NAMALWA (cell line): ENCODE results near the gene BTBD16.

Experiments used
- DNase-seq: peaks from one replicate; pipeline ENCODE4 v3.0.0-alpha.2; 2015; ENCODE audit warnings: low spot score

The BTBD16 gene

DNA sequence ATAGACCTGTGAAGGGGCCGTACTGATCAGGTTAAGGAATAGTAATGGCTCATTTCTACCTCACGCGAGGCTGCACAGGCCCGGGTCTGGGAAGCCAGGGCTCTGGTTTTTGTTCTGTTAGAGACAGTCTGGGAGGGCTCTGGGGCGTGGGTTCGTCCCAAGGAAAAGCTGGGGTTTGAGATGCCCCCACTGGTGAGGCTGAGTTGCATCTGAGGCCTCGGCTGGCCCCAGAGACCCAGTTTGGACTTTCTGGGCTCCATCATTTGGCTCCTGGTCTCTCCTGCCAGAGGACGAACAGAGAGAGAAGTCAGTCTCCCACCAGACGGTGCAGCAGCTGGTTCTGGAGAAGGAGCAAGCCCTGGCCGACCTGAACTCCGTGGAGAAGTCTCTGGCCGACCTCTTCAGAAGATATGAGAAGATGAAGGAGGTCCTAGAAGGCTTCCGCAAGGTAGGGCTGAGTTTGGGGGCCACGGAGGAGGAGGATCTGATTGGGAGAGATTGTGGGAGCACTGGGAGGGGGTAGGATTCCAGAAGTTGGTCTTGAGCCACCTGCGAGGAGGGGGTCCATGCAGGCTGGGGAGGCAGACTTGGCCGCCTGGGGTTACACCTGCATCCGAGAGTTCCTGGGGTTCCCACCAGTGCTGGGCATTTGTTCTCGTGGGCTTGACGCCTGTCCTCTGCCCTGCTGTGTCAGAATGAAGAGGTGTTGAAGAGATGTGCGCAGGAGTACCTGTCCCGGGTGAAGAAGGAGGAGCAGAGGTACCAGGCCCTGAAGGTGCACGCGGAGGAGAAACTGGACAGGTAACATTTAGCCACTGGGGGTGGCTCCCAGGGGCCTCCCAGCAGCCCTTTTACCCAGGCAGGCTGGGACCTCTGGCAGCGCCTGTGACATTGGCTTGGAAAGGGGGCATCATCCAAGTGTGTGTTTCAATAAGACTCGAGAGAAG is 22.5 kb upstream of the BTBD16 start:
- no peak for DNase-seq

DNA sequence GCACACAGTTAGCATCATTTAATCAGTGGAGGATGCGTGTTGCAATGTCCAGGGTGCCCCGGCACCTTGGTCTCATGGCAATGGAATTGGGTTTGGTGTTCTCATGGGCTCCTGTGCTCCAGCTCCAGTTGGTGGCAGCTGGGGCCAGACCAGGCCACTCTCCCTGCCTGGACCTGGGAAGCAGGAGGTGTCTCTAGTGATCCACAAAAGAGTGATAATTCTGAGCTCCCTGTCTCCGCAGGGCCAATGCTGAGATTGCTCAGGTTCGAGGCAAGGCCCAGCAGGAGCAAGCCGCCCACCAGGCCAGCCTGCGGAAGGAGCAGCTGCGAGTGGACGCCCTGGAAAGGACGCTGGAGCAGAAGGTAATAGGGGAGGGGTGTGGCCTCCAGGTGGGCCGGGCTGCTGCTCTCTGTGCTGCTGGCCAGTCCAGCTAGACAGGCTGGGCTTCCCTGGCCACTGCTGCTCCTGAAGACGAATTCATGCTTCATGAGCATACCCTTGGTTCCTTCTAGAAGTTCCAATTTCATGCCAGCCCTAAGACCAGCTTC is 21.7 kb upstream of the BTBD16 start:
- DNase-seq: no peak

DNA sequence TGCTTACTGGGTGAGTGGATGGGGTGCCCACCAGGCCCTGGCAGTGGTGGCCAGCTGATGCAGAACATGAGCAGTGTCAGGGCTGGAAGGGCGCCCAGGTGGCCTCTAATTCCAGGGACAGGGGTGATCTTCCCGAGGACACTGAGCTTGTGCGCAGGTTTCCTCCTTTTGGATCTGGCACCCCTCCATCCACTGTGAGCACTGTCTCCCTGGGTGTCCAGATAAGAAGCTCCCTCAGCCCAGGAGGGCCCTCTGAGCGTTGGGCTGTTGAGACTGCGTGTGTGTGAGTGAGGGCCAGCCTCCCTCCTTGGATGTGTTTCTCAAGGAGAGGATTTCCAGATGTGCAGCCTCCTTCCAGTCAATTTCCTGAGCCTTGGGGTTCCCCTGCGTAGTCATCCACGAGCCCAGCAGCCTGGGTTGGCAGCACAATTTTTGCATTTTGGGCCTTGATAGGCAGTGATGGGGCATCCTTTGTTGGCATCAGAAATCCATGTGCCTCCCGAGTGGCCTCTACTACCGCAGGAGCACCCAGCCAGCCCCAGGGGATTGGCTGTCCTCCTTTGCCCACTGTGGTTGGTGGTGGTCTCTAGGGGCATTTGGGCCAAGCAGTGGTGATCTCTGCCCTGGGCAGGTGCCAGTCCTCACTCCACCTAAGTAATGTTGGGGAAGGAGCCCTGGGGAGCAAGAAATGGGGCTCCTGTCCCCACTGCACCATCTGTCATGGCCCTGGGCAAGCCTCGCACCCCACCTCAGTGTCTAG is 20.9 kb upstream of the BTBD16 start:
- DNase-seq: no peak

DNA sequence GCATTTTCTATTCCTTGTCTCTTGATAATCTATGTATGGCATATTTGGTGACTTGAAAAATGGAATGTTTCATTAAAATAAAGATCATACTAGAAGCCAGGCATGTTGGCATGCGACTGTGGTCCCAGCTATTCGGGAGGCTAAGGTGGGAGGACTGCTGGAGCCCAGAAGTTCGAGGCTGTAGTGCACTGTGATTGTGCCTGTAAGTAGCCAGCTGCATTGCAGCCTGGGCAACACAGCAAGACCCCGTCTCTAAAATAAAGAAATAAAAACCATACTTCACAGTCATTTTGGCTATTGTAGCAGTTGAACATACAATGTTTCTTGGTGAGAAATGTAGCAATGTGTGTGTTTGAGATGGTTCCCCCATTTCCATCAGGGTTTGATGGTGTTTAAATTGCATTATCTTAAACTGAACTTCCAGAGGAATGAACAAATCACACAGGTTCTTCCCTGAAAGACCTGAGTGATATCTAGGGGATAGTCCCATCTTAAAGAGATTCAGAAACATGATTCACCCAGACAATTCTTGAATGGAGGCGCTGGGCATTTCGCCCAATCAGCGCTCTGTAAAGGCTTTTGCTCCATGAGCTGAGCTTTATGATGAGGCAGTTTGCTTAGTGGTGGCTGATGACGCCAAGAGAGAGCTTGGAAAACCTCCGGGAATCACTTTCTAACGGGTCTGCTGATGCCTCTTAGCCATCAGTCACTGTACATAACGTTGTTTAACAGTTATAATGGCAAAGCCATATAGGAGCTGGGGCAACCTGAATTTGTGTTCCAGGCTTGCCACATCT is 19.4 kb upstream of the BTBD16 start:
- DNase-seq: no peak

DNA sequence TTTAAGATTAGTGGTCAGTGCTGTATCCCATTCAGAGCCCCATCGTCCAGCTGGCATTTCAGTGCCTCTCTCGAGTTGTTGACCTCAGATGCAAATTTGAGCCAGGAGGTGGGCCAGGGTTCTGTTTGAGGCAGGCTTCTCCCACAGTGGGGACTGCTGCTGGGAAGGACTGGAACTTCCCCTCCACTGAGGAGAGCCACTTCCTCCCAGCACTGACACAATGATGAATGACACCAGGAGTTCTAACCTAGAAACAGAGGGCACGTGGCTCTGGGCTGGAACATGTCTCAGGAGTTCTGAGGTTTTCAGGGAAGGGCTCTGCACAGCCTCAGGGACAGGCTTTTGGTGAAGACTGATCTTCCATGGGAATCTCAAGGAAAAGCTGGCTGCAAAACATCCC is 18.3 kb upstream of the BTBD16 start:
- no peak for DNase-seq

DNA sequence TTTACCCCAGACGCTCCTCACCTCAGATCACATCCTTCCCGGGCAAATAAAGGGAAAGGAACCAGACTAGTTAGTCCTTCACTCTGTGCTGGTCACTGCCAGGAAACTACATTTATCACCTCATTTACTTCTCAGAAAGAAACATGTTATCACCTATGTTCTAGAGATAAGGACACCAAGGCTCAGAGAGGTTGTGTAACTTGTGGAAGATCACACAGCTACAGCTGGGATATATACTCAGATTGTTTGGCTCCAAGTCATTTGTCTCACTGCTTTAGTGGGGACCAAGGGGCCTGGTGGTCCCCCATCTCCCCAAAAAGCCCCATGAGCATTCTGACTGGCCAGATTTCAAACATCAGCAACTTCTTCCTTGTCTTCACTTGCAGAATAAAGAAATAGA is 17.5 kb upstream of the BTBD16 start:
- no peak for DNase-seq

DNA sequence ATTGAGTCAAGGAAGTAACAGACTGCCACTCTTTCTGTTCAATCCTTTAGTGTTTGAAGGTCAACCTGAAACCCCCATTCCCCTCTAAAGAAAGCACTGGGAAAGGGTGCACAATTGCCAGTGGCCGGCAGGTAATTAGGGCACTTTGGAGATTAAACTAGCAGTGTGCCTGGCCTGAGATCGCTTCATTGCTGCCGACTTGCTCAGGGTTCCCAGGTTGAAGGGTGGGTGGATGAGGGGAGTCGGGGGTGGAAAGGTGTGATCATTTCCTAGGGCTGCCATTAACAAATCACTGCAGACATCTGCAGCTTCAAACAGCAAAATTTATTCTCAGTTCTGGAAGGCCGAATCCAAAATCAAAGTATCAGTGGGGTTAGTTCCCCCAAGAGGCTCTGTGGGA is 16.3 kb upstream of the BTBD16 start:
- no peak for DNase-seq

DNA sequence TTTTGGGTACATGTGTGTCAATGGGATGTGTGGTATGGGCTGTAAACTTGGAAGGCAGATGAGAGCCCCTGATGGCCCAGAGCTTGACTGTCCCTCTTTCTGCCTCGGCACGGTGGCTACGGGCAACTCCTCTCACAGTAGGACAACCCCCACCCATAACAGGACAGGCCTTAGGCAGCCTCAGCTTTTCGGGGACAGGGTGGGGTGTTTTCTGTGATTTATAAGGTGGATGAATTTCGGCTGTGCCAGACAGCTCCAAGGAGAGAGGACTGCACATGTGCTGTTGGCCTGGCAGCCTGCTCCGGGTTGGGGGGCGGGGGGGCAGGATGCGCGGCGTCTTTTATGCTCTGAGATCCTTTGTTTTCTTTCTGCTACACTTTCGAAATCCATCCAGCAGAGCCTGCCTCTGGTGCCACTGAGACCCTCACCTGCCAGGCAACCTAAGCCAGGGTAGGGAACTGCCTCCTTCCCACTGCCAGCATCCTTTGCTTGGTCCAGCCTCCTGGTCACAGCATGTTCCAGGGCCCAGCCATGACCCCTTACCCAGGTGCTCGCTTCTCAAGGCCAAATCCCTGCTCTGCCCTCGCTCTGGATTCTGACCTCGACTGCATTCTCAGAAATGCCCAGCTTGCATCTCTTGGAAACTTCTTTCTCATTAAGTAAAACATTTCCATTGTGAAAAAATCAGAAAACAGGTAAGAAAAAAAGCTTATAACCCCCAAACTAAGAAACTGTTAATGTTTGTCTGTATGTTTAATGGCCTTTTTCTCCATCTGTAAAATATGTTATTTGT is 15.4 kb upstream of the BTBD16 start:
- DNase-seq: no peak

DNA sequence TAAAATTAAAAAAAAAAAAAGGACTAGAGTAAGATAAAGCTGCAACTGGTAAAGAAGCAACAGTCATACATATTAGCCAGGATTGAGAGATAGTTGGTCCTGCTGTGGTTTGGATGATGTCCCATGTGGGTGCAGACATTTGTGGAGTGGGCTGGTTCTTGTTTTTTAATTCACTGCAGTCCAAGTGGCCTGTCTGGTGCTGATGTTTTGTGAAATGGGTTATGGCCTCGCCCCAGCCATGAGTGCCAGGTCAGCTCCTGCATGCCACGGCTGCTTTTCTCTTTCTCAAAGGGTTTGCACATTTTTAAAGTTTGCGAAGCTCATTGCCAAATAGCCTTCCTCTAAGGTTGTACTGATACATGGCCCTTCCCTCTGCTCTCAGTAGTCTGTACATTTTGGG is 14.1 kb upstream of the BTBD16 start:
- no peak for DNase-seq

DNA sequence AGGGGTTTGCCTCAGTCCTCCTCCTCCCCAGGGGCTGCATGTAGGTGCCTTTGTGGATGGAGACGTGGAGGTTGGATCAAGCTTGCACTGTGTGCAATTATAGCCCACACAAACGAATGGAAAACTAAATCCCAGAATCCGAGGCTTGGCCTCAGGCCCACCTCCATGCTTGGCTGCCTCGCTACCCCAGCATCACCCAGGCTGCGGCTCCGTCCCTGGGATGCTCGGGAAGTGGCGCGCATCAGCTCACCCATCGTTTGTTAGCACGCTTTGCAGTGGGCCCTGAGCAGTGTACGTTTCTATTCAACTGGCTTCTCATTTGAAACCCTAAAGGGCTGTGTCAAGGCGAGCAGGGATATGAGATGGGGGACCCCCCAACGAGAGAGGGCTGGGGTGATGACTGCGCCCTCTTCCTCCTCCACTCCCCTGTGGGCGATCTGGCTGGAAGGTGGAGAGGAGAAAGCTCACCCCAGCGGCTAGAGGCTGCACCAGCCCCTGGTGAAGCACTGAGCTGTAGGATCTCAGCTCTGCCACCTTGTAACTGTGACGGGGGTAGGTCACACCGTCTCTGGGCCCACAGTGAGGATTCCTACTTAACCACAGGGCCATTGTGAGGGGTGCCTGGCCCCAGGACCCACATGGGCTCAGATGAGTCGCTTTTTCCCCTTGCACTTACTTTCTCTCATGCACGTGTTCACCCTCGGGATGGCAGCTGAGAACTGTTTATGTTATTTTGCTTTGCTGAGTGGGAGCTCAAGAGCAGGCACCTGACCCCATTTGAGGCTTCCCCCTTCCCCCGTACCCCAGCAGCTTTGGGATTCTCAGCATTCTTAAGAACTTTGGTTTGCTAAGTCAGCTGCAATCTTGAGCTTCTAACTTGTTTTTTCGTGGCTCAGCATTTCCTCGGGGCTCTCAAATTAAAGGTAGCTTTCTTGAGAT is 12.7 kb upstream of the BTBD16 start:
- no peak for DNase-seq

DNA sequence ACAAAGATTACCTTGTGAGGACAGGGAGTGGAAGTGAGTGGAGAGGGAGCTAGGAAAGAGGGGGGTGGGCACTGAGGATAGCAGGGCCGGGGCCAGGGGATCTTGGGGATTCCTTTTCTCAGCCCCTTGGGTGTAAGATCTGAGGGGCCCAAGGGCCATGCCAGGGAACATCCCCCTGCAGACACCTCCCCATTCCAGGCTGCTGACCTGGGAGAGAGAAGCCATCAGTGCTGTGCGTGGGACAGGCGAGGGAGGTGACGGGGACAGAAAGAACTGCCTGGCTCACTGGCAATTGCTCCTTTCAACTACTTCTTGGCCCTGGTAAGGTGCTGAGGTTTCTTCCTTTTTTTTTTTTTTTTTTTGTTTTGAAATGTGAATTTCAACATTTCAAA is 12.0 kb upstream of the BTBD16 start:
- DNase-seq: no peak

DNA sequence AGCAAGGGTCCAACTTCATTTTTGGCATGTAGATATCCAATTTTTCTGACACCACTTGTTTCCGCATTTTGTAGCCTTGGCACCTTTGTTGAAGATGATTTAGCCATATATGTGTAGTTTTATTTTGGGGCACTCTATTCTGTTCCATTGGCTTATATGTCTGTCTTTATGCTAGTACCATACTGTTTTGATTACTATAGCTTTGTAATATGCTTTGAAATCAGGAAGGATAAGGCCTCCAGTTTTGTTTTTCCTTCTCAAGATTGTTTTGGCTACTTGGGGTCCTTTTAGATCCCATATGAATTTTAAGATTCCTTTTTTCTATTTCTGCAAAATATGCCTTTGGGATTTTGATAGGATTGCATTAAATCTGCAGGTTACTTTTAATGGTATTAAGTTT is 9.5 kb upstream of the BTBD16 start:
- no peak for DNase-seq

DNA sequence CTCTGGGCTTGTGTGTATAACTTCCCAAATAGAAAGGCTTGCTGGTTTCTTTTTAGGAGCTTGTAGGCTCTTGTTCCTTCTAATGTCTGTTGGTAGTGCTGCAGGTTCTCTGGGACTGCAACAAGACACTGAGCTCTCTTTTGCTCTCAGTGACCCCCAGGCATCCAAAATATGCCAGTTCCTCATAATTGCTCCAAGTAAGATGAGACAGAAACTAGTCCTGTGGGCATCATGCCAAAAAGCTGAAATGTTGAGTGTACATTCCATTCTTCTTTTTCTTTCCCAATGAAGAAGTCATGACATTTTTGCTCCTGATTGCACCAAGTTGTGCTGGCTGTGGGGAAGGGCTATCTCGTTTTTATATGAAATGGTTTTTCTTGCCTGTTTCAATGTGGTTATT is 7.1 kb upstream of the BTBD16 start:
- no peak for DNase-seq

DNA sequence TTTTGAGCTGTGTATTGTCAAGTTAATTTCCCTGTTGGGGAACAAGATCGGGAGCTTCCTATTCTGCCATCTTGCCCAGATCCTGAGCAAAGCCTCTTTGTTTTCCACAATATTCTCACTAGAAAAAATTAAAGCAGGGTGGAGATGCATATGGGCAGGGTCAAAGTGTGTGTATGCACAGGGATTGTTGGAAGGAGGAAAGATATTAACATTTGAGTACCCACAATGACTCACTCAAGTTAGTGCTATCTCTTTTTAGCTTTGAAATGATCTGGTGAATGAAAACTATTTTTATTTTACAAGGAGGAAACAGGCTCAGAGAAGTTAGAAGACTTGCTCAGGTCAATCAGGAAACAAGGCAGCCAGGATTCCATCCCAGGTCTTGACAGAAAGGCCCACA is 6.7 kb upstream of the BTBD16 start:
- DNase-seq: no peak

DNA sequence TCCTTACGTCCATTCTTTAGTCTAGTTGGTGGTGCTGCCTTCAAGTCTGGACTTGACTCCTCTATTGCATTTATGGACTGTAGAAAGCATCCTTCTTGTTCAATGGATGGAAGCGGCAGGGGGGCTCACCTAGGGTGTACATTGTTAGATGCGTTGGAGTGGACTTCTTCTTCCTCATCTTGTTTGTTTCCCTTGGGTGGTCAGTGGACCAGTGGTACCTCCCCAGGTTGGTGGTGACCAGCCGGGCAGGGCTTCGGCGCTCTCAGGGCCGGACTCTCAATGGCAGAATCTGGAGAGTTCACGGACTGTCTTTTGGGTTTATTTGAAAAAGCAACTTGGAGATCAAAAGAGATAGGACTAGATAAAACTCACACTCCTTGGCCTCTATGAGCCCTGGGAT is 6.2 kb upstream of the BTBD16 start:
- DNase-seq: no peak

DNA sequence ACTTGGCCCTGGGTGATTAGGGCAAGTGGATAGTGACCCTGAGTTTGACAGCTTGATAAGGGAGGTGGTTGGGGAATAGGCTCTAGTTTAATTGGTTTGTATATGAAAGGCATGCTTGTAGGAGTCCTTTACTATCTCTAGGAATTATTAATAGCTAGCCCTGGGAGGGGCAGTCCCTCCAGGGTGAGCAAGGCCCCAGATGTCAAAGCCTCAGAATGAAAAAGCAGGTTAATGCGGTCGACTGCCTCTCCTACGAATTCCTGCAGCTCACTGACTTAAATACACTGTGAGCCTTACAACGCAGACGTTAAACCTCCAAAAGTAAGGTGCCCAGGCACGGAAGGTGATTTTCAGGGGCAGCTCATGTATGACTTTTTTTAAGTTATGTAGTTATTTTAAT is 5.2 kb upstream of the BTBD16 start:
- DNase-seq: no peak

DNA sequence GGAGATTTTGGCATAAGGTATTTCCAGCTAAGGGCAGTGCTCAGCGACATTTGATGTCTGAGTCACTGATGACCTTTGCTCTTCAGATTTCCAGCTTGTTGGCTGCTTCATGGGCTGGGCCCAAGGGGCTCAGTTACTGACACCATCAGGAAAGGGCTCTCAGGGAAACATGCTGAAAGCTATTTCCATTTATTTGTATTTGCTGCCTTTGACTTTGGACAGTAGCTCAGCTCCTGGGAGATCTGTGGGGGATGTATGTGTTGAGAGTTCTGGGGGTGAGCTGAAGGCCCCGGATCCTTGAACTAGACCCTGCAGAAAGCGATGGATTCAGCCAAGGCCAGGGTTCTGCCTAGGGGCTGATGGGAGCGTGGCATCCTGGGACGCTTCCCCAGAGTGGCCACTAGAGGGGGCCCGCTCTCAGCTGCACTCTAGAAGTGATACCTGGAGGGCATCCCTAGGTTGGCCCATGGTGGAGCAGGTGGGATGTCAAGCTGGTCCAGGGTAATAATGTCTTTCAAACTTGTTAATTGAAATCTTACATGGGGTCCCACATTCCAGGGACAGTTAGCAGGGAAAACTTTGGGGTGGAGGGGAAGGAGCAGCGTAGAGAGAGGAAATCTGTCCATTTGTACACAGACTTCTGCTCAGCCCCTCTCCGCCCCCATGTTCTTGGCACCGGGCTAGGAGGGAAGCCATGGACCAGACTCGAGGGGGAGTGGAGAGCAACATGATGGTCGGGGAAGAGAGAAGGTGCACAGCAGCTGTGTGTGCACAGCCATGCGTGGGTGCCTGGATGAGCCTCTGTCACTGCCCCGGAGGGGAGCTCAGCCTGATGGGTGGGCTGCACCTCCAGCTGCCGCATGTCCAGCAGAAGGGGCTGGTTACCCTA is 3.0 kb upstream of the BTBD16 start:
- DNase-seq: peak; percentile 54

DNA sequence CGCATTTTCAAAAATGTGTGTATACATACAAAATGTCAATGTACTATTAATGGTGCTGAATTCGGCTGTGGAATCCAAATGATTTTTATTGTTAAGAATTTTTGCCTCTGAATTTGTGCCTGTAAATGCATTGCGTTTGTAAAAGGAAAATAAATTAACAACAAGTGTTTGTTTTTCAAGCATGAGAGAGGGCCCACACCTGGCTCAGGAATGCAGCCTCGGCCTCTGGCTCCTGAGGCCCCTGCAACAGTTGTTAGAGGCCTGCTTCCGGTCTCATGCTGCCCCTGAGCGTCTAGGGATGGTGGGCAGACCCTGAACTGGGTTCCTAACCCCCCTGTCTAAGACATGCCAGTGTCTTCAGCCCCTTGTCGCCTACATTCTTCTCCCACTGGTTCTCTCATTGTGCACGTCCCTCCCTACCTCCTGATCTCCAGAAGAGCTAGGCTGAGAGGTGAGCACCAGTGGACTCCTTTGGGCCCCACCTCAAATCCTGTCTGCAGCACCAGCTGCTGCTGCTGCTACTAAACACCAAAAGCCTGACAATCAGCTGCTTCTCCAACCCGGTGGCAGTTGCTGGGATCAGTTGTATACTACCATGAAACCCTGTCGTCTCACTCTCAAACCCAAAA is 1.9 kb upstream of the BTBD16 start:
- no peak for DNase-seq
